Hematopoietic multipotent progenitor cell (in vitro differentiated cells): ENCODE results near the gene KIF21B. TPM values are rescaled to one million over a fixed set of nuclear protein-coding genes. Genes with fewer than 3 reads are reported as not detected.
A peak's percentile ranks its signal among the peaks of the same experiment; 100 is the strongest.

Source experiments
- DNase-seq, 3 donors: peaks; one replicate each; pipeline ENCODE4 v3.0.0-alpha.2; 2011 to 2015; ENCODE audit warnings: low read depth in 2 of 3, low spot score in 2 of 3
- total RNA-seq: library from RNA; depleted of rRNA; stranded (reverse); fragments of >200 nt; gene quantifications from one replicate; pipeline ENCODE4 v1.2.3, GENCODE V29; 2012

The KIF21B gene
- total RNA-seq, 1 donor: 10.8 TPM

DNA sequence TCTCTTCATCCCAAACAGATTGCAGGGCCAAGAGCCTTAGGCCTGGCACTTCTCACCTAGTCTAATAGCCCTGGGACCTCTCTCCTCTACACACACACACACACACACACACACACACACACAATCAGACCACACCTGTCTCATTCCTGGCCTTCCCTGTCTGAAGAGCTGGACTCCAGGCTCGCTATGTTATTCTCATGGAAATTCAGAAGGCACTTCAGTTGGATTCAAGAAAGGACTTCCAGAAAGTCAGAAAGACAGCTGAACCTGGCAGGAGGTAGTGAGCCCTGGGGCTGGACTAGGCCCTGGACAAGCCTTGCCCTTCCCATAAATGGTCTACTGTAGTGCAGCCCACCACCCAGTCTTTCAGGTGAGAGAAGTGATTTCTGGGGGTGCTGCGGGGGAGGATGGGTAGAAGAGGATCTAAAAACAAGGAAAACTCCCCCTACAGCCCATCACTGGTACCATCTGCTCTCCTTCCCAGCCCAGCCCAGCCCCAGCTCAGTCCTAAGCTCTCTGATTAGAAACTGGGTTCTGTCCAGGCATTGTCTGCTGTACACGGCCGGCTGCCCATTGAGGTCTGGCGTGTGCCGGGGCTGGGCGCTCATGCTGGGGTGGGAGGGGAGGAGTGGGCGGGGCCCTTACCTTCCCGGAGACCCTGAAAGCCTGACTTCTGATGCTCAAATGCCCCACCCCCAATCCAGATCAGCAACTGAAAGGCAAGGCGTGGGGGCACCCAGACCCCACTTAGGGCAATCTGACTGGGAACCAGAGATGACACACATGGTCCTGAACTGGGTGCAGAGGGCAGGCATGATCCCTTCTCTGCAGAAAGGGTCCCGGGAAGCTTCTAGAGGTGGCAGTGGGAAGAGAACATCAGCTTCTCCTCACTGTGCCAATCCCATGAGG lies 2.5 kb downstream of the KIF21B start:
- no peak for DNase-seq

DNA sequence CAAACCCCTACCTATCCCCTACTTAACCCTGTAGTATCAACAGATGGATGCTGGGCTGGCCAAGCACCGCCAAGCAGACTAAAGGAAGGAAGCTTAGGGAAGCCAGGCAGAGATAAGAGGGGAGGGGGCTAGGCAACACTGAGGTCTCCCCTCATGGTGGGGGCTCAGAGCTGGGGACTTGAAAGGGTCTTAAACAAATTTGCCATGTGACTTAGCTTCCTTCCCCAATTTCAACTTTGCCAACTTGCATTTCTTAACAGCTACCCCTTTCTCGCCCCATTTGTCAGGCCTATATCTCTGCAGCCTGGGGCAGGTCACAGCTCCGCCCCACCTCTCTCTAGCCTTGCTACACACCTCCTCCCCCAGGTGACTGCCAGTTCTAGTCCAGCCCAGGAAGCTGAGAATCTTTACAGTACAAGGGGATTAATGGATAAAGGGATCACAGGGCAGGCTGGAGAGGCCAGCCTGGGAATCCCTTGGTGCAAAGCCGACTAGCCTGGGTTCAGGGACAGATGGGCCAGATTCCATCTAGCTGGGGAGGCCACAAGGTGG lies 3.4 kb downstream of the KIF21B start:
- DNase-seq: peak in 2 of 3 donors; percentile 76 to 90

DNA sequence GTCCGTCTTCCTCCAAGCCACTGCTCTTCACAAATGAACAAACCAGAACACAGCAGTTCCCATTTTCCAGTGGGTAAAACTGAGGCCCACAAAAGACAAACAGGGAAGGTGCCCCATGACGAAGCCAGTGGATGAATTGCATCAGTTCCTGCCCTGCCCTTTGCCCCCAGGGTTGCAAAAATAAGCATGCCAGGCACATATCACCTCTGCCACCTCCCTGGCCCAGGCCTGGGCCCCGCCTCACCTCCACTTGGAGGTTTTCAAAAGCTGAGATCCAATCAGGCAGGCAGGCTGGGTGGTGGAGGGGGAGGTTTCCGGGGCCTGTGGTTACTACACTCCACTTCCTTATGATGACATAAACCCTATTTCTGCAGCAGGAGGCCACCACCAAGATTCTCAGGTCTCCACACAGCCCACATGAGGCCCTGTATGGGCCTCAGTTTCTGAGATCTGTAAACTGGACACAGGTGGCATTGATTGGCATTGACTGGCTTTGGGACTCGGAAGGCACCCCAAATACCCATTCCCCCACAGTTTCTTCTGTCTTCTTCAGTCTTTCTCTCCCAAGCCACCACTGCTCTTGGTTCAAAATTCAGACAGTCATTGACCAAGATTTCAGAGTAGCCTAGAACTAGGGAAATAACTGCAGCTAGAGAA lies 4.1 kb downstream of the KIF21B start:
- peak; percentile 68 to 94 (median 87) for DNase-seq

DNA sequence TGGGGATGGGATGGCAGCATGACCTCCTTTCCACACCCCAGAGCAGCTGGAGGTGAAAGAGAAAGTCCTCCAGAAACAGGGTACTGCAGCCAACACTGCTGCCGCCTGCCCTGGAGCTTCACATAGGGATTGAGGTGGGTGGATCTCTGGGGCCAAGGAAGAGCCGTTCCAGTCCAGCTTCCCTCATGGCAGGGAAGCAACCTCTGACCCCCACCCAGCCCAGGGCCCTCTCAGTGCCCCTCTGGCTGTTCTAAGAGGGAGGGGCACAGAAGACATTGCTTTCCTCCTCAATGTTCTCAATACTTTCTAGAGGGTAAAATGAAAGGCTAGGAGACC lies 5.7 kb downstream of the KIF21B start:
- DNase-seq: no peak

DNA sequence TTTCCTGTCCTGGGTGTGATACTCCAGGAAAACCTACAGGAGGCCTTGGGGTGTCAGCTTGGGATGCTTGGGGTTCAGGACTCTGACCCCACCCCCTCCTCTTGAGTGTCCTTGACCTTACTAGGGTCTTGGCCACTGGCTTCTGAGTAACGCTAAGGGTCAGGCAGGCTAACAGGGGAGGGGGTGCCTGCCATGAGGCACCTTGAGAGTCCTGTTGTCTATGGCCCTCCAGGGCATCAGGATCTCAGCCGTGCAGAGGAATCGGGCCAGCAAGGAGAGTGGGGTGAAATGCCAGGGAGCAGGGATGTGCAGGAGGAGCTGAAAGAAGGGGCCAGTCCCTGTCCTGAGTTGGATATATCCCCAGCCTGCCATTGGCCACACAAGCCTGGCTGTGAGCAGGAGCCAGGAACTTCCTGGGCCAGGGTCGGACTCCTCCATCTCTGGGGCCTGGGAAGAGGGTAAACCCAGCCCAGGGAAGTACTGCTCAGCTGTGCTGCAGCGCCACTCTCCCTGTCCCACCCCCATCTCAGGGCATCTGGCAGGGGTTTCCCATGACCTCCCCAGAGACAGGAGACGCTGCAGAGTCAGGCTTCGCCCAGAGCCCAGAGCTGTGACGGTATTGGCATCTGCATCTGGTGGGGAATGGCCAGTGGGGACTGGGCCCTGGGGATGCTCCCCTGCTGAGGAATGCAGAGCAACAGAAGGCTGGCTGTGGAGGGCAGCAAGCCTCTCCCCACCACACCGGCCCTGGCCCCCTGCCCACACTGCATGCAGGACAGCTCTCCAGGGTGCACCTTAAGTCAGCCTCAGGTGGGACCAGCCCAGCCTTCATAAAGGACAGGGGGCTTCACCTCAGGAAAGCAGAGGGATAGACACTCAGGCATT lies 6.3 kb downstream of the KIF21B start:
- DNase-seq: no peak

GRCh38 chr1:201016211-201016651 lies 7.3 kb downstream of the KIF21B start:
- no peak for DNase-seq

DNA sequence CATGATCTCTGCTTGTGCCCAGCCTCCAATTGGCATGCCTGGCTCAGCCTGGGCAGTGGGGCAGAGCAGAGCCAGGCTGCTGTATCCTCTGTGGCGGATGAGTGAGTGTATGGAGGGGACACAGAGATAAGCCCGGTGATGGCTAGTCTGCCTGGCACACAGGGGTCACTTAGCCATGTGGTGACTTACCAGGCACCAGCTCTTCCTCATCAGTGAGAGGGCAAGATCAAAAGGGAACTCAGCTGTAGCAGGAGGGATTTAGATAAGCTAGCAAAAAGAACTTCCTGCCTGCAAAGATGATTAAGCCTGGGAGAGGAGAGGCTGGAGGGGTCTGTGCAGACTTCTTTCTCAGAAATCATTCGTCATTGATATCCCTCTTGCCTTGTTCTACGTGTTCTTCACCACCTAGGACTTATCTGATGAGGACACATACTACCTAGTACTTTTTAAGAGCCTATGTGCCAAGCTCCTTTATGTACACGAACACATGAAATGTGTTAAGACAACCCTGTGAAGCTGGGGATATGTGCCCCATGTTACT lies 7.9 kb downstream of the KIF21B start:
- DNase-seq: peak in 1 of 3 donors; percentile 57

- no peak for DNase-seq
Measured at GRCh38 chr1:201014816-201015200, 8.7 kb downstream of the KIF21B start.

- DNase-seq: no peak
Measured at GRCh38 chr1:201013991-201014815, 9.3 kb downstream of the KIF21B start.

- DNase-seq: peak in 1 of 3 donors; percentile 36
Measured at GRCh38 chr1:201013031-201013485, 10.5 kb downstream of the KIF21B start.

DNA sequence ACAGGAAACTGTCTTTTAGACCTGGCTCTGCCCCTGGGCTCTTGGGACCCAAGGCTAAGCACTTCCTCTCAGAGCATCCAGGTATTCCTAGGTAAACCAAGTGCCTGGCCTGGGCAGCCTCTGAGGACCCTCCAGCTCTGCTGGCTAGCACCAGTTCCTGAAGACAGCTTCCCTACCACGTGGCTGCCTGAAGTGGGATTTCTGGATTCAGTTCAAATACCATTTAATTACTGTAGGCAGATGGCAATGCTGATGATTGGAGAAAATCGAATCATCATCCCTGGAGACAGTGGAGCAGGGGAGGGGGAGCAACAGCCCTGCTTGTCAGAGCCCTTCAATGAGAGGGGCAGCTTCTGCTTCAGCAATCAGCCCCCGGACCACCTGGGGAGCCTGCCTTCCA lies 11.9 kb downstream of the KIF21B start:
- no peak for DNase-seq

- DNase-seq: no peak
Measured at GRCh38 chr1:201009962-201010645, 13.4 kb downstream of the KIF21B start.

GRCh38 chr1:201008666-201009360 lies 14.7 kb downstream of the KIF21B start:
- DNase-seq: no peak

- no peak for DNase-seq
Measured at GRCh38 chr1:201007481-201007880, 16.0 kb downstream of the KIF21B start.

- DNase-seq: no peak
Measured at GRCh38 chr1:201006450-201006849, 17.1 kb downstream of the KIF21B start.

DNA sequence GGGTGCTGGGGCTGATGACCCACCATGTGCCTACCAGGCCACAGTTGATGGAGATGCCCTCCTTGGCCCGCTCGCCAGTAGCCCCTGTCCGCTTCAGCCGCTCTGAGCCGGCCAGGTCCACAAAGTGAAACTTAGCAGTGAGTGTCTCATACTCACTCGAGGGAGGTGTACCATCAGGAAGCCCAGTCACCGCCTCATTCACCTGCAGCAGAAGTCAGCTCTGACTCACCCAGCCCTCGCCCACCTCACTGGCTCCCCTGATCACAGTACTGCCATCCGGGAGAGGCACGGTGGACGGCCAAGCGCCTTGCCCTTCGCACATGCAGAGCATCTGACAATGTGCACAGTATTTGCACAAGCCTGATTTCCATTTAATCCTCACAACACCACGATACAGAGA lies 18.8 kb downstream of the KIF21B start:
- no peak for DNase-seq

- no peak for DNase-seq
Measured at GRCh38 chr1:201004154-201004553, 19.4 kb downstream of the KIF21B start.

DNA sequence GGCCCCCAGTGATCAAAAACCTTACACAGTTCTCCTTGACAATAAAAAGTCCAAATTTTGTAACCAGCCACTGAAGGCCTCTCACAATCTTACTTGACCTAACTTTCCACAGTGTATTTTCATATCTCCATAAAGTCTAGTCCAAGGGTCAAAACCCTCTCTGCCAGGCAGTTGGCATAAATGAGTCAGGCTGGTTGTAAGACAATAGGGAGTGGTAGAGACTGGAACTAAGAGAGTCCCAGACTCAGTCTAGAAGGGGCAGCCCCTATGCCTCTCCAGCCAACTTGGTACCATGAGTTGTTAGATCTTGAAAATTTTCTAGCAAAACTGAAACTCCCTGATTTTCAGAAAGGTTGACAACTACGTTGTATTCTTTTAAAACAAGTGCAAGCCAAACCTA lies 21.0 kb downstream of the KIF21B start:
- DNase-seq: no peak
